Measurements from ENCODE around the gene RTN4RL2.

RTN4RL2 gene

DNA sequence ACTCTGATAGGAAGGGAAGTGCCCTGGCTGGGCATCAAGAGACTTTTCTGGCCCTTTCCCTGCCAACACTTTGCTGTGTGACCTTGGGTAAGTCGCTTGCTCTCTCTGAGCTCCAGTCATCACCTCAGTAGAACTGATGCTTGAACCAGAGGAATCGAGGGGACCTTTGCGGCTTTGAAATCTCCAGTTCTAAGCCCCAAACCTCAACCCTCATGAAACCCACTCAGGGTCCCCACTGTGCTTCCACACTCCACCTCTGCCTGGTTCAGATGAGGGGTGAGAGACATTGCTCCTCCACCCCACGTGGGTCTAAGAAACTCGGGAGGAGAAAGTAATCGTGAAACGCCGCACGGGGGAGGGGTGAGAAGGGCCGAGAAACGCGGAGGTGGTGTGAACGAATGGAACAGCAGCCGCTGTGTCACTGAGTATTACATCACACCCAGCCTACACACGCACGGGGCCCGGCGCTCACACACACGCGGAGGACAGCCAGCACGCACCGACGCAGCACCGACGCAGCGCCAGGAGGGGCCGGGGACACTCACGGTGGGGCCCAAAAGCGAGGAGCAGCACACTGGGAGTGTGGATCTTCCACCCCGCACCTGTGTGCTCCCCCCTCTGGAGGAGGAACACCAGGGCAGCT is 4.3 kb downstream of the RTN4RL2 start:
- TF ChIP-seq, protein P1, sequence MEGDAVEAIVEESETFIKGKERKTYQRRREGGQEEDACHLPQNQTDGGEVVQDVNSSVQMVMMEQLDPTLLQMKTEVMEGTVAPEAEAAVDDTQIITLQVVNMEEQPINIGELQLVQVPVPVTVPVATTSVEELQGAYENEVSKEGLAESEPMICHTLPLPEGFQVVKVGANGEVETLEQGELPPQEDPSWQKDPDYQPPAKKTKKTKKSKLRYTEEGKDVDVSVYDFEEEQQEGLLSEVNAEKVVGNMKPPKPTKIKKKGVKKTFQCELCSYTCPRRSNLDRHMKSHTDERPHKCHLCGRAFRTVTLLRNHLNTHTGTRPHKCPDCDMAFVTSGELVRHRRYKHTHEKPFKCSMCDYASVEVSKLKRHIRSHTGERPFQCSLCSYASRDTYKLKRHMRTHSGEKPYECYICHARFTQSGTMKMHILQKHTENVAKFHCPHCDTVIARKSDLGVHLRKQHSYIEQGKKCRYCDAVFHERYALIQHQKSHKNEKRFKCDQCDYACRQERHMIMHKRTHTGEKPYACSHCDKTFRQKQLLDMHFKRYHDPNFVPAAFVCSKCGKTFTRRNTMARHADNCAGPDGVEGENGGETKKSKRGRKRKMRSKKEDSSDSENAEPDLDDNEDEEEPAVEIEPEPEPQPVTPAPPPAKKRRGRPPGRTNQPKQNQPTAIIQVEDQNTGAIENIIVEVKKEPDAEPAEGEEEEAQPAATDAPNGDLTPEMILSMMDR (IDR thresholded peaks at IDR 0.05; ENCODE audit: low read depth, low read length): no peak
- no peak for DNase-seq (ENCODE audit: extremely low read depth, low read depth)

- no peak for DNase-seq (ENCODE audit: extremely low read depth, low read depth)
- TF ChIP-seq, protein P1 (IDR thresholded peaks at IDR 0.05; ENCODE audit: low read depth, low read length): no peak
Observed at GRCh38 chr11:57466680-57467079, 6.4 kb downstream of the RTN4RL2 start.

- no peak for DNase-seq (ENCODE audit: extremely low read depth, low read depth)
- TF ChIP-seq, protein P1 (IDR thresholded peaks at IDR 0.05; ENCODE audit: low read depth, low read length): no peak
Observed at GRCh38 chr11:57467508-57468157, 7.3 kb downstream of the RTN4RL2 start.

DNA sequence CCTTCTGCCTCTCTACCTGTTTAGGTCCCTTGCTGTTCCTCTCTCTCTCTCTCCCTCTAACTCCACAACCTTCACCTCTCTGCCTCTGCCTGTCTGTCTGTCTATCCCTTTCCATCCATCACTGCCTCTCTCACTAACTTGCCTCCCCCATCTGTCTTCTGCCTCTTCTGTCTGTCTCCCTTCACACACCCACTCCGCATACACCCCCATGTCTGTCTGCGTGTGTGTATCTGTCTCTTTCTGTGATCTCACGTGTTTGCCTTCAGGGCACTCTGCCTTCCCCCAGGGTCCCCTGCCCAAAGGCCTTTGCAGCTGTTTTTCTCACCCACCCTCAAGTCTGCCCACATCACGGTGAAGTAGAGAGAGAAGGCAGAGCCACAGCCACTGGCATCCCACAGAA is 7.9 kb downstream of the RTN4RL2 start:
- TF ChIP-seq, protein P1 (IDR thresholded peaks at IDR 0.05; ENCODE audit: low read depth, low read length): no peak
- no peak for DNase-seq (ENCODE audit: extremely low read depth, low read depth)

- TF ChIP-seq, protein P1 (IDR thresholded peaks at IDR 0.05; ENCODE audit: low read depth, low read length): no peak
Observed at GRCh38 chr11:57469268-57469667, 8.9 kb downstream of the RTN4RL2 start.

GRCh38 chr11:57471496-57471895 is 11.2 kb downstream of the RTN4RL2 start:
- no peak for DNase-seq (ENCODE audit: extremely low read depth, low read depth)
- TF ChIP-seq, protein P1 (IDR thresholded peaks at IDR 0.05; ENCODE audit: low read depth, low read length): no peak

More at GRCh38 chr11:57469268-57469667, 8.9 kb downstream of the RTN4RL2 start:
- no peak for DNase-seq (ENCODE audit: extremely low read depth, low read depth)

DNA sequence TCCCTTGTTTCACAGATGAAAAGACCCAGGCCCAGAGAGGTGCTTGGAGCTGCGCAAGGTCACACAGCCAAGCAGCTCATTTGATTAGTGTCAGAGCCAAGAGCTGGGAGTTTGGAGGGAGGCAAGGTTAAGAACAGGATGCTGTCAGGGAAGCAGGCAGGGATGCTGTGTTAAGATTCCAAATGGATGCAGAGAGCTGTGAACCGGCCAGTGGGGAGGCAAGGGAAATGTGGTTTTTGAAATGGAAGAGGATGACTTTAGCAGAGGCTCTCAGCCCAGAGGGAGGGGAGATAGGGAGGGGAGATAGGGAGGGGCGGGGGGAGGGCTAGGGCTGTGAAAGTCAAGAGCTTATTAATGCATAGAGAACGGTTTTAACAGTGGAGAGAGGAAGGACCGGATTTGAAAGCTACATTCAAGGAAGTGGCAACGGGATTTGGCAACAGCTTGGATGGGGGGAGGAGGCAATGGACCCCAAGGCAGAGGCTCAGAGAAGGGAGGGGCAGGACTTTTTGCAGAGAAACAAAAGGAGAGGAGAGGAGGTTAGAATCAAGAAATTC is 13.0 kb downstream of the RTN4RL2 start:
- TF ChIP-seq, protein P1 (IDR thresholded peaks at IDR 0.05; ENCODE audit: low read depth, low read length): no peak
- DNase-seq (ENCODE audit: extremely low read depth, low read depth): no peak
